GM12801 (cell line): ENCODE data around the gene SLC30A1.

Experiments used
- CTCF ChIP-seq: IDR thresholded peaks from one replicate; pipeline ENCODE4 v1.5.1; 2011; ENCODE audit warnings: control low read depth; ENCODE audit not compliant: insufficient read length; ENCODE audit errors: extremely low read depth

SLC30A1 gene

DNA sequence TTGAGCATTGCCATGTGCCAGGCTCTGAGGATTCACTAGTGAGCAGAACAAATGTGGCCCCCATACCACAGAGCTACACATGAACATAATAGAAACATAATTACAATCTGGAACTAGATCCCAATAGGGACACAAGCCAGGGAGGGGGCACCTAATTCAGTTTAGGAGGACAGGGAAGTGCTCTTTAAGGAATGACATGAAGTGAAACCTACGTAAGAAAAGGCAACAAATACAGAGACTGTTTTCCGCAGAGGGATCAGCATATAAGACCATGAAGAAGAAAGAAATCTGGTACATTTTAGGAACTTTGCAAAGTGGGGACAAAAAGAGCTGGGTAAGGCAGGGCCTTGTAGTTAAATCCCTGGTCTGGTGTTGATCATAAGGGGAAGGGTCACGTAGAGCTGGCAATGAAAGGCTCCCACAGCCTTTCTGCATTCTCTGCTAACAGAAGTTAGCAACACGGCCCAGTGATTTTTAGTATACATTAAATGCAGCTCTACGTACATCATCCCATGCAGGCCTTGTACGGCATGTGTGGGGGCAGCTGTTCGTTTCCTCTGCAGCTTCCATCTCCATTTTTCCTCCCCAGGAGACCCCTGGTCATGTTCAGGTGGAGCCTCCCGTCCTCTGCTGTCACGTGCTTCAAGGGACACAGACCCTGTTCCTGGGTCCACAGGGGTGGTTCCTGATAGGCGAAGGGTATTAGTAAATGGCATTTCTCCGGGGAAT lies 26.8 kb upstream of the SLC30A1 start:
- no peak for TF ChIP-seq CTCF

DNA sequence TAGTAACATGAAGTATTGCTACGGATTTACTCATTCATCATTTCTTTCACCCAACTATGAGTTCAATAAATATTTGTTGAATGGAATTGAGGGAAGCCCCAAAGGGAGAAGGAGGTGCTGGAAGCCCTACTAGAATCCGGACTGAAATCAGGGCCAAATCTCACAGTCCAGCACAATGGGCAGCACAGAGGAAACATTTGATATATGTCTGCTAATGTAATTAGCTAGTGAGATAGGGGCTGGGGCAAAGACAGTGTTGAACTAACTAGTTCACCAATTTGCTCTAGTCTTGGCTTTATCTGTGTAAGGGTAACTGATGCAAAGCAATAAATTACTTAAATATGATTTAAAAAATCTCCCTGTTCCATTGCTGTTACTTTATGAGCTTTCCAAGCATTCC lies 26.1 kb upstream of the SLC30A1 start:
- TF ChIP-seq CTCF: no peak

DNA sequence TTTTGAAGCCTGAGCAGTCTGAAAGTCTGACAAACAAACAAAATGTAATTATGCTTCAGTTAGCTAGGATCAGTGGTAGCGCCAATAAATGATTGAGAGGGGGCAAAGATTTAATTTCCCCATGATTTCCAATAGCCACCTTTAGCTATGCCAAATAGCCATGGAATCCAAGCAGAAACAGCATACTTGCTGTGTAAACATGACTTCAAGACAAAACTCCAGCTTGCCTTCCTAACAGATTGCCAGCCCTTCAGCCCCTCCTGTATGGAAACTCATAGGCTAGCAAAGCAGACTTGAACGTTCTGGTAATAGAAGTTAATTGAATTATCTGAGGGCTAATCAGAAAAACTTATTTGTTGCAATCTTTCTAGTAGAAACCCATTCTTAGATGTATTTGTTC lies 25.6 kb upstream of the SLC30A1 start:
- no peak for TF ChIP-seq CTCF

DNA sequence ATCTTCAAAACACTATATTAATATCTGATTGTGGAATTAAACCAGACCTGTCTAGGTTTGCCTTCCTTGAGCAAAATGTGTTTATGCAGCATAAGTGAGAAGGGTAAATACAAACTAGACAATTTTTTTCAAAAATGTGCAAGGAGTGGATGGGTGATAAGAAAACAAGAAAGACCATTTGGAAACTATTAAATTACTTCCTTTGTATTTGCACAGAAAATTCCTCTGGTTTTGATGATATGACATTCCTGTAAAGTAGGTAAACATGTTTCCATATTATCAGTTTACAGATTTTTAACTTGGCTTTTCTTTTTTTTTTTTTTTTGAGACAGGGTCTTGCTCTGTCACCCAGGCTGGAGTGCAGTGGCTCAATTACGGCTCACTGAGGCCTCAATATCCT lies 24.8 kb upstream of the SLC30A1 start:
- no peak for TF ChIP-seq CTCF

GRCh38 chr1:211603191-211603701 lies 24.3 kb upstream of the SLC30A1 start:
- TF ChIP-seq CTCF: no peak

GRCh38 chr1:211601982-211602670 lies 23.2 kb upstream of the SLC30A1 start:
- TF ChIP-seq CTCF: no peak

DNA sequence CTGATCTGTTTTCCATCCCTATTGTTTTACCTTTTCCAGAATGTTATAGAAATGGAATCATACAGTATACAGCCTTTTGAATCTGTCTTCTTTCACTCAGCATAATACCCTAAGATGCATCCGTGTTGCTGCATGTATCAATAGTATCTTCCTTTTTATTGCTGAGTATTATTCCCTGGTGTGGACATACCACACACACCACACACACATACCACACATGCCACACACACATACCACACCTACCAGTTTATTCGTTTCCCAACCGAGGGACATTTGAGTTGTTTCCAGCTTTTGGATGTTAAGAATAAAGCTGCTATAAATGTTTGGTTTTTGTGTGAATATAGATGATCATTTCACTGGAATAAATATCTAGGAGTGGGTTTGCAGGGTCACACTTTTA lies 22.2 kb upstream of the SLC30A1 start:
- no peak for TF ChIP-seq CTCF
